ENCODE results near the gene PSME2. TPM values are rescaled to one million over a fixed set of nuclear protein-coding genes. Genes with fewer than 3 reads are reported as not detected.

Gene PSME2
- total RNA-seq, 1 experiment from 2014 or later, result 142 TPM

DNA sequence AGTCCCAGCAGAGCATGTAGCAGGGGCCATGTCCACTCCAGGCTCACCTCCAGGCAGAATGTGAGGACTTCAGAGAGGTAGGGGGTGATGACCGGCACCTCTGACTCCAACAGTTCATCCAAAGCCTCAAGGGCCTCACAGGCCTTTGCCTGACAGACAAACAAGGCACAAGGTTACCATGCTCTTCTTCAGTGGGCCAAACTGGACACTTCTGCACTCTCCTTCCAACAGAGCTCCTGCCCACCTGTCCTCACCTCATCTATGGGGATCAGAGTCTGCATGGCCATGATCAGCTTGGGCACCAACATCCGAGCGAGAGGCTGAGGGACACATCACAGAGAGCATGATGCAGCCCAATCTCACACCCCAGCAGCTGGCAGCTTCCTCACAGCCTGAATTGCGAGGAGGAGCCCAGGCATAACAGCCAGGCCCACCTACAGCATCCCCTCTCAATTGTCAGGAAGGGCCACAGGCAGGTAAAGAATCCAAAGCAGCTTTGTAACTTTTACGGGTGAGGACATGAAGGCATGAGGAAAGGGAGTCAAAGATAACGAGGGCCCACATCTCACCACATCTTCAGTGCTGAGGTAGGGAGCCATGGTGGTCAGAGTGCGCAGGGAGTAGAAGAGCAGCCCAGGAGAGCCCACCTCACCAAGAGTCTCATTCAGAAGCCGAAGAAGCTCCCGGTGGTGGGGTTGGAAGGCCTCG is 40.6 kb upstream of the PSME2 start:
- H3K4me1 Mint-ChIP-seq (ENCODE audit: low read depth, unreplicated experiment), result peaks cover 14% of the 10 kb centered on the region
- H3K9me3 Mint-ChIP-seq (ENCODE audit: unreplicated experiment), result no peaks in the 10 kb centered on the region
- Histone ChIP-seq H3K27me3 (replicated peaks; ENCODE audit: control insufficient read depth, insufficient read depth, low read length) (no peaks in the 10 kb centered on the region), H3K4me1 (no peaks in the 10 kb centered on the region), H3K36me3 (ENCODE audit: control insufficient read depth, insufficient read depth, low read length) (peaks cover 3% of the 10 kb centered on the region), H3K4me3 (ENCODE audit: low read depth, low read length) (no peak overlapping the region), H3K9me3 (no peaks in the 10 kb centered on the region)
- CTCF ChIA-PET, result interaction anchor here (0.6 kb wide), 1 partner anchor 26 kb away, joined by 3 read pairs; the partner anchor contains the start of gene IRF9
- intact Hi-C loops (cut with micrococcal nuclease; ENCODE audit: unreplicated experiment), result no loop called here
- BruUV-seq (replicated peaks), result no TSS peak
- peak overlapping the region; percentile 92 for H3K4me3 Mint-ChIP-seq (ENCODE audit: unreplicated experiment)
- H3K27me3 Mint-ChIP-seq (ENCODE audit: insufficient read depth, unreplicated experiment), result no peaks in the 10 kb centered on the region
- TF ChIP-seq, protein P1, sequence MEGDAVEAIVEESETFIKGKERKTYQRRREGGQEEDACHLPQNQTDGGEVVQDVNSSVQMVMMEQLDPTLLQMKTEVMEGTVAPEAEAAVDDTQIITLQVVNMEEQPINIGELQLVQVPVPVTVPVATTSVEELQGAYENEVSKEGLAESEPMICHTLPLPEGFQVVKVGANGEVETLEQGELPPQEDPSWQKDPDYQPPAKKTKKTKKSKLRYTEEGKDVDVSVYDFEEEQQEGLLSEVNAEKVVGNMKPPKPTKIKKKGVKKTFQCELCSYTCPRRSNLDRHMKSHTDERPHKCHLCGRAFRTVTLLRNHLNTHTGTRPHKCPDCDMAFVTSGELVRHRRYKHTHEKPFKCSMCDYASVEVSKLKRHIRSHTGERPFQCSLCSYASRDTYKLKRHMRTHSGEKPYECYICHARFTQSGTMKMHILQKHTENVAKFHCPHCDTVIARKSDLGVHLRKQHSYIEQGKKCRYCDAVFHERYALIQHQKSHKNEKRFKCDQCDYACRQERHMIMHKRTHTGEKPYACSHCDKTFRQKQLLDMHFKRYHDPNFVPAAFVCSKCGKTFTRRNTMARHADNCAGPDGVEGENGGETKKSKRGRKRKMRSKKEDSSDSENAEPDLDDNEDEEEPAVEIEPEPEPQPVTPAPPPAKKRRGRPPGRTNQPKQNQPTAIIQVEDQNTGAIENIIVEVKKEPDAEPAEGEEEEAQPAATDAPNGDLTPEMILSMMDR (IDR thresholded peaks at IDR 0.05; ENCODE audit: insufficient read depth in 1 of 2, low read depth in 1 of 2, low read length in 1 of 2, severe bottlenecking in 1 of 2, unreplicated experiment in 1 of 2), result no peak
- H3K27ac Mint-ChIP-seq (ENCODE audit: unreplicated experiment), result no peak overlapping the region
- H3K36me3 Mint-ChIP-seq (ENCODE audit: insufficient read depth, unreplicated experiment), result peaks cover 68% of the 10 kb centered on the region
- no peak for DNase-seq
- POLR2A ChIA-PET, result no interaction called here

DNA sequence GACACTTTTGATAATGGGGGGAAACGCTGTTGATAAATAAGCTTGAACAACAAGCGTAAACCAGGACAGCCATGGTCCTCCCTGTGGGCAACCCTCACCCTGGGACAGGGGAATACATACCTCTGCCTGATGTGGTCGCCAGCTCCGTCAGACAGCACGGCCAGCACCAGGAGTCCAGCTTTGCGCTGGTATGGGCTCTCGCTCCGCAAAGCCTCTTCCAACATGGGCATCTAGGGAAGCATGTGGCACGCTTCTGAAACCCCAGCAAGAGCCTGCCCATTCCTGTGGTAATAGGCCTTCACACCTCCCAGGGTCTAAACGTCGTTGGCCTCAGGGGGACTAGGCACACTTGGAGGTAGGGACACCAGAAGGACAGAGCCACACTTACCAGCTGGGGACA is 39.3 kb upstream of the PSME2 start:
- TF ChIP-seq, protein P1 (IDR thresholded peaks at IDR 0.05; ENCODE audit: insufficient read depth in 1 of 2, low read depth in 1 of 2, low read length in 1 of 2, severe bottlenecking in 1 of 2, unreplicated experiment in 1 of 2), result no peak
- peaks cover 3% of the 10 kb centered on the region for H3K36me3 ChIP-seq (ENCODE audit: control insufficient read depth, insufficient read depth, low read length)
- peaks cover 61% of the 10 kb centered on the region for H3K36me3 Mint-ChIP-seq (ENCODE audit: insufficient read depth, unreplicated experiment)
- H3K4me3 ChIP-seq (ENCODE audit: low read depth, low read length), result no peak overlapping the region
- no peaks in the 10 kb centered on the region for H3K4me1 ChIP-seq
- no TSS peak for BruUV-seq (replicated peaks)
- no peak overlapping the region for H3K4me3 Mint-ChIP-seq (ENCODE audit: unreplicated experiment)
- H3K27me3 ChIP-seq (replicated peaks; ENCODE audit: control insufficient read depth, insufficient read depth, low read length), result no peaks in the 10 kb centered on the region
- no peaks in the 10 kb centered on the region for H3K9me3 Mint-ChIP-seq (ENCODE audit: unreplicated experiment)
- POLR2A ChIA-PET, result no interaction called here
- CTCF ChIA-PET, result no interaction called here
- no peaks in the 10 kb centered on the region for H3K9me3 ChIP-seq
- intact Hi-C loops (cut with micrococcal nuclease; ENCODE audit: unreplicated experiment), result no loop called here
- no peak for DNase-seq
- peaks cover 14% of the 10 kb centered on the region for H3K4me1 Mint-ChIP-seq (ENCODE audit: low read depth, unreplicated experiment)
- no peaks in the 10 kb centered on the region for H3K27me3 Mint-ChIP-seq (ENCODE audit: insufficient read depth, unreplicated experiment)
- H3K27ac Mint-ChIP-seq (ENCODE audit: unreplicated experiment), result no peak overlapping the region

DNA sequence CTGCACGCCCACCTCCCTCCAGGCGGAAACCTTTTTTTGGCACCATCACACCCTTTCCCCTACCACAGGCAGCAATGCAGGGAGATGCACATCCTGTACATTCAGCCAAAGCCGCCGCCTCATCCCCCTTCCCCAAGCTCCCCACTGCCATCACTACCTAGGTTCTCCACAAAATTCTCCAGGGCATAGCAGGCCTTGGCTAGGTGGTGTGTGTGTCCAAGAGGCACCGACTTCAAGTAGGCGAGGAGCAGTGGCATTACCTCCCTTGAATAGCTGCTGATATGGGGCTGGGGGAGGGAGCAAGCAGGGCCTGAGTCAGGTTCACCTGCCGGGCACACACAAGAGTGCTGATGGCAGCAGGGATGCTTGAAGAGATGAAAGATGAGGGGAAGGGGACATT is 38.6 kb upstream of the PSME2 start:
- ChIA-PET POLR2A (no interaction called here), CTCF (no interaction called here)
- H3K4me1 Mint-ChIP-seq (ENCODE audit: low read depth, unreplicated experiment), result peaks cover 14% of the 10 kb centered on the region
- no peaks in the 10 kb centered on the region for H3K27me3 Mint-ChIP-seq (ENCODE audit: insufficient read depth, unreplicated experiment)
- peak overlapping the region; percentile 59 for H3K27ac Mint-ChIP-seq (ENCODE audit: unreplicated experiment)
- TF ChIP-seq, protein P1 (IDR thresholded peaks at IDR 0.05; ENCODE audit: insufficient read depth in 1 of 2, low read depth in 1 of 2, low read length in 1 of 2, severe bottlenecking in 1 of 2, unreplicated experiment in 1 of 2), result no peak
- no peaks in the 10 kb centered on the region for H3K27me3 ChIP-seq (replicated peaks; ENCODE audit: control insufficient read depth, insufficient read depth, low read length)
- intact Hi-C loops (cut with micrococcal nuclease; ENCODE audit: unreplicated experiment), result no loop called here
- H3K4me3 Mint-ChIP-seq (ENCODE audit: unreplicated experiment), result no peak overlapping the region
- H3K36me3 Mint-ChIP-seq (ENCODE audit: insufficient read depth, unreplicated experiment), result peaks cover 62% of the 10 kb centered on the region
- H3K36me3 ChIP-seq (ENCODE audit: control insufficient read depth, insufficient read depth, low read length), result peaks cover 3% of the 10 kb centered on the region
- H3K4me1 ChIP-seq, result no peaks in the 10 kb centered on the region
- no TSS peak for BruUV-seq (replicated peaks)
- no peaks in the 10 kb centered on the region for H3K9me3 ChIP-seq
- no peaks in the 10 kb centered on the region for H3K9me3 Mint-ChIP-seq (ENCODE audit: unreplicated experiment)
- no peak for DNase-seq
- no peak overlapping the region for H3K4me3 ChIP-seq (ENCODE audit: low read depth, low read length)
